ENCODE data around the gene ZNF132.
A peak's percentile ranks its signal among the peaks of the same experiment; 100 is the strongest.

ZNF132 gene

DNA sequence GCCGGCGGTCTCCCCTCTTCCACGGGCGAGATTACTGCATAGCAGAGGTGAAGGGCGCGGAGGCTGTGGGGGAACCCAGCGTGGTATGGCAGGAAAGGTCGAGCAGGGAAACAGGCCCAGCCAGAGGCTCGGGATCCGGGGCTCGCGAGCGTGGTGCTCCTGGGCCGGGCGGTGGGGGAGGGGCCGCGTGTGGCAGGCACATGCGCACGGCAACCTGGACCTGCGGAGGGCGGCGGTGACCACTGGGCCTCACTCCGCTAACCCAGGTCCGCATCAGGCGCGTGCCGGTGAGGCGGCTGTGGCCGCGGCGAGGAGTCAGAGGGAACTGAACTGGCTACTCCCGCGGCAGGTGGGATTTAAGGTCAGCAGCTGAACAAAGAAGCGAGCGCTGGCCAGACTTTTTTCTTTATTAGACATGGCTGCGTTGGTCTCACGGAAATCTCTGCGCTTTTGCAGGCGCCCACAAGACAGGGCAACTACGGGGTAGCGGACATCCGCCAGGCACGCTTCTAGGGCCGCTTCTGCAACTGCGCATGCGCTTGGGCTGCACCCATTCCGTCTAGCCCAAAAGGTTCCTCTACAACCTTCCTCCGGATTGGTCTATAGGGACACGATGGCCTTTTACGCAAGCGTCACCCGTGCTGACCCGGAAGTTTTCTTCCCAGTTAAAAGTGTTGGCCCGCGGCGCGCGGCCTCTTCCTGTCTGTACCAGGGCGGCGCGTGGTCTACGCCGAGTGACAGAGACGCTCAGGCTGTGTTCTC lies 53.2 kb downstream of the ZNF132 start, which contains the start of gene RPS5:
Gene RPS5 (plus strand): TSS at position 694 of the 762 bp plus-strand sequence. CDS start 869 bp downstream, outside the sequence.
- DNase-seq (ENCODE audit: low read depth), result peak; percentile 92

DNA sequence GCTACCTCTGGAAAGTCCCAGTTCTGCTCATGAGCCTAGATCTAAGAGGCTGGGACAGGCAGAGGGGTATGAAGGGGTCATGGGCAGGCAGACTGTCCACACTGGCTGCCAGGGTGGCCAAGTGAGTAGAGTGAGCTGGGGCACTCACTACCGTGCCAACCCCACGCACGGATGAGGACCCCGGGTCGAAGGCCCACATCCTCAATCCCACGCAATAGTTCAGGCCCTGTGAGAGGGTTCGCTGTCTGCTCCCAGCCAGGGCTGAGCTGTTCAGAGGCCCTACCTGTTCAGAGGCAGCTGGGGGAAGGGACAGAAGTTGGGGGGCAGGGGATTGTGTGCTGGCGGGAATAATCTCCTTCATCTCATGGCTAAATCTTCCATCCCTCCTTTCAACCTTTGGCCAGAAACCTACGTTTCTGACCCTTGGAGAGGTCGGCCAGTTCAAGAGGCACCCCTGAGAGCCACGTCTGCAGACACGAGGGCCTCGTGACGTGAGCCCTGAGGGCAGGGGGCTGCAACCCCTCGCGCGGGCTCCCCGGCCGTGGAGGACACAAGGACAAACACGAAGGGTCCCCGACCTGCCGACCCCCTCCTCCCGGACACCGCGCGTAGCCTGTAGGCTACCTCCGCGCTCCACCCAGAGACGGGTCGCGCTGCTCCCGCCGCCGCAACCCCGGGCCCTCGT lies 53.9 kb downstream of the ZNF132 start:
- no peak for DNase-seq (ENCODE audit: low read depth)

DNA sequence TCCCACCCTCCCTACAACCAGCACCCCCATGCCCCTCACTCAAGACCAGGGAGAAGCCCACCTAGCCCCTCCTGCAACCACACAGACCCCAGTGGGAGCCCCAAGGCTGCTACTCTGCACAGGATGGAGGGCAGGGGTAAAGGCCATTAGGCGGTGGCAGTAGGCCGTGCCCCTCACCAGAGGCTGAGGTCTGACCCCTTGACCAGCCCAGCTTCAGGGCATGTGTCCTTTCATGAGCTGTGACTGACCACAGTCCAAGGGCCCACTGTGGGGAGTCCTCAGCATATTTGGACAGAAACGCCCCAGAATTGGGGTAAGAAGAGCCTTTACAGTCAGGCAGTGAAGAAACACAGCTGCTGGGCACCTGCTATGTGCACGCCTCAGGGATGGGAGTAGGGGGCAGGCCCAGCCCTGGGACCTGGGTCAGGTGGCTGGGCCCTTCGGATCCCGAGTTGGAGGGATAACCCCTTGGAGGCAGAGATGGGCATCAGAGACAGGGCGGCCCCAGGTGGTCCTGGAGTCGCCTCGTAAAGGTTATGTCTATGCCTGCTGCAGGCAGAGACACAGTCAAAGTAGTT lies 54.6 kb downstream of the ZNF132 start:
- no peak for DNase-seq (ENCODE audit: low read depth)

DNA sequence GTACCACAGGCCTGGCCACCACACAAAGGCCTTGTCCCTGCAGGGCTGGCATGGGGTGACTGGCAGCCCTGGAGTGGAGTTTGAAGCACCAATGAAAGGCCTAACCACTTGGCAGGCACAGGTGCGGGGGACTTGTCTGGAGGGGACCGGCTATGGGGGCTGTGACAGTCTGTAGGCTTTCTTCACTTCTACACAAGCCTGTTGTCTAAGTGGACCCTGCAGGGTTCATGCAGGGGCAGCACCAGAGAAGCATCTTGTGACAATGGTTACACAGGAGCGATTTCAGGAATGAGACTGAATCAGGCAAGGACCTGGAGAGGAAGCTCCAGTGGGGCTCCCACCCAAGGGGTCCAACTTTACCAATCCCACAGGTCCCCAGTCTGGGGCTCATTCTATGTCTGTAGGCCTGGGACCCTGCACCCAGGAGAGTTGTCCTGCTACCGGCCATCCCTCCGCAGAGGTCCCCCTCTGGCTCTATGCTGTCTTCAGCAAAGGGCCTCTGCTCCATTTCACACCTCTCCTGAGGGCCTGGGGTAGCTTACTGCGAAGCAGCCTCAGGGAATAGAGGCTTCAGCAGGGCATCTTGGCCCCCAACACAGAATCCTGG lies 56.9 kb downstream of the ZNF132 start:
- no peak for DNase-seq (ENCODE audit: low read depth)
